HEK293 (cell line): ENCODE measurements around the gene TSHR.

Source experiments
- CTCF ChIA-PET: fragments of 350-600 bp; formaldehyde crosslinking; extraction: SDS; loops from one replicate; lab custom pipeline; 2021; ENCODE audit warnings: antibody characterized with exemption; lab: Yijun Ruan, JAX
- POLR2A ChIA-PET: fragments of 300-600 bp; formaldehyde crosslinking; extraction: SDS; loops from one replicate; lab custom pipeline; 2020; ENCODE audit warnings: antibody characterized with exemption, inconsistent platforms; lab: Yijun Ruan, JAX
- H3K27ac ChIP-seq: fragments of 200-500 bp; sonication (Bioruptor generic); 2 replicates; pipeline ENCODE4 v1.5.1; 2014; ENCODE audit warnings: low read depth, low read length, control low read depth, inconsistent platforms; ENCODE audit errors: extremely low read depth
- H3K36me3 ChIP-seq, 2 experiments: fragments of 200-500 bp in 1 of 2; sonication (Bioruptor generic) in 1 of 2; 1 replicate in 1 of 2; 2 replicates in 1 of 2; pipeline ENCODE4 v1.5.1; 2014 to 2017; ENCODE audit warnings: inconsistent platforms in 2 of 2, low read length in 2 of 2; ENCODE audit not compliant: control insufficient read depth in 2 of 2, insufficient read depth in 1 of 2
- H3K4me1 ChIP-seq: fragments of 200-500 bp; sonication (Bioruptor generic); 2 replicates; pipeline ENCODE4 v1.5.1; 2014; ENCODE audit warnings: mild to moderate bottlenecking, low read length, inconsistent platforms; ENCODE audit not compliant: control insufficient read depth, insufficient read depth
- H3K4me3 ChIP-seq: 2 replicates; pipeline ENCODE4 v1.5.1; 2011; ENCODE audit warnings: low read depth, mild to moderate bottlenecking, control low read depth, low read length, moderate library complexity
- H3K9me3 ChIP-seq: fragments of 200-500 bp; sonication (Bioruptor generic); 2 replicates; pipeline ENCODE4 v1.5.1; 2014; ENCODE audit warnings: low read depth, low read length, inconsistent platforms; ENCODE audit not compliant: control insufficient read depth, insufficient read depth
- RBAK ChIP-seq: fragments of 450-650 bp; formaldehyde crosslinking; IDR thresholded peaks from 2 replicates; pipeline ENCODE4 v1.5.1; 2016; ENCODE audit warnings: missing biosample characterization, missing genetic modification characterization
- SALL2 ChIP-seq: fragments of 450-650 bp; formaldehyde crosslinking; IDR thresholded peaks from 2 replicates; pipeline ENCODE4 v1.5.0; 2017; ENCODE audit warnings: missing biosample characterization, mild to moderate bottlenecking, missing genetic modification characterization, borderline replicate concordance
- SCRT1 ChIP-seq: fragments of 450-650 bp; formaldehyde crosslinking; IDR thresholded peaks from 2 replicates; pipeline ENCODE4 v1.5.1; 2016; ENCODE audit warnings: missing biosample characterization, missing genetic modification characterization, borderline replicate concordance
- SP7 ChIP-seq: fragments of 450-650 bp; formaldehyde crosslinking; IDR thresholded peaks from 2 replicates; pipeline ENCODE4 v1.5.1; 2016; ENCODE audit warnings: missing biosample characterization, missing genetic modification characterization
- ZNF16 ChIP-seq: fragments of 450-650 bp; formaldehyde crosslinking; IDR thresholded peaks from 2 replicates; pipeline ENCODE4 v1.5.1; 2016; ENCODE audit warnings: low read depth, missing biosample characterization, missing genetic modification characterization
- ZNF510 ChIP-seq: fragments of 450-650 bp; formaldehyde crosslinking; IDR thresholded peaks from 2 replicates; pipeline ENCODE4 v1.5.1; 2018; ENCODE audit warnings: mild to moderate bottlenecking, missing genetic modification characterization, missing biosample characterization; ENCODE audit not compliant: insufficient replicate concordance
- ZNF521 ChIP-seq: fragments of 450-650 bp; formaldehyde crosslinking; IDR thresholded peaks from 2 replicates; pipeline ENCODE4 v1.5.1; 2017; ENCODE audit warnings: missing biosample characterization, mild to moderate bottlenecking, missing genetic modification characterization
- ZNF530 ChIP-seq: fragments of 450-650 bp; formaldehyde crosslinking; IDR thresholded peaks from 2 replicates; pipeline ENCODE4 v1.5.1; 2016; ENCODE audit warnings: low read depth, missing biosample characterization, missing genetic modification characterization
- ZNF560 ChIP-seq: fragments of 450-650 bp; formaldehyde crosslinking; IDR thresholded peaks from 2 replicates; pipeline ENCODE4 v1.5.1; 2017; ENCODE audit warnings: missing biosample characterization, missing genetic modification characterization, borderline replicate concordance
- ZNF777 ChIP-seq: fragments of 450-650 bp; formaldehyde crosslinking; IDR thresholded peaks from 2 replicates; pipeline ENCODE4 v1.5.1; 2017; ENCODE audit warnings: missing biosample characterization, missing genetic modification characterization, borderline replicate concordance
- ZNF830 ChIP-seq: fragments of 450-650 bp; IDR thresholded peaks from 2 replicates; pipeline ENCODE4 v1.5.0; 2018; ENCODE audit warnings: missing biosample characterization, missing genetic modification characterization, low read depth, mild to moderate bottlenecking, moderate library complexity
- TF ChIP-seq, protein P1 (sequence below): fragments of 450-650 bp; formaldehyde crosslinking; IDR thresholded peaks from 2 replicates; pipeline ENCODE4 v1.5.1; 2016; ENCODE audit warnings: missing biosample characterization, missing genetic modification characterization, low read depth
- TF ChIP-seq, protein P2 (sequence below): fragments of 450-650 bp; formaldehyde crosslinking; IDR thresholded peaks from 2 replicates; pipeline ENCODE4 v1.5.1; 2017; ENCODE audit warnings: missing biosample characterization, missing genetic modification characterization
- TF ChIP-seq, protein P3 (sequence below): fragments of 450-650 bp; formaldehyde crosslinking; IDR thresholded peaks from 2 replicates; pipeline ENCODE4 v1.5.0; 2017; ENCODE audit warnings: missing biosample characterization, missing genetic modification characterization, borderline replicate concordance
- TF ChIP-seq, protein P4 (sequence below): fragments of 450-650 bp; formaldehyde crosslinking; IDR thresholded peaks from 2 replicates; pipeline ENCODE4 v1.5.1; 2016; ENCODE audit warnings: missing biosample characterization, missing genetic modification characterization
- TF ChIP-seq, protein P5 (sequence below): fragments of 450-650 bp; formaldehyde crosslinking; IDR thresholded peaks from 2 replicates; pipeline ENCODE4 v1.5.1; 2016; ENCODE audit warnings: missing biosample characterization, missing genetic modification characterization
- TF ChIP-seq, protein P6 (sequence below): fragments of 450-650 bp; formaldehyde crosslinking; IDR thresholded peaks from 2 replicates; pipeline ENCODE4 v1.5.1; 2016; ENCODE audit warnings: missing biosample characterization, missing genetic modification characterization, borderline replicate concordance

Gene TSHR

DNA sequence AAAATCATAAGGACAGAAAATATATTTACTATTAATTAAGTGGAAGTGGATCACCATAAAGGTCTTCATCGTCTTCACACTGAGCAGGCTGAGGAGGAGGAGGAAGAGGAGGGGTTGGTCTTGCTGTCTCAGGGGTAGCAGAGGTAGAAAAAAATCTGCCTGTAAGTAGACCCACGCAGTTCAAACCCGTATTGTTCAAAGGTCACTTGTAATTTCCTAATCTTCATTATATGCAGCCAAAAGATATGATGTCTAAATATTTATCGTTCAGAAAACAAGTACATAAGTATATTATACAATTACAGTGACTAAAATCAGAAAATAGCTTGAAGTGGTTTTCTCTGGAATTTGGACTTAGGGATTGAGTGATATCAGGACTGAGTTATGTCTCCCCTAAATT lies 193.2 kb downstream of the TSHR start (continued):
- TF ChIP-seq, protein P1, sequence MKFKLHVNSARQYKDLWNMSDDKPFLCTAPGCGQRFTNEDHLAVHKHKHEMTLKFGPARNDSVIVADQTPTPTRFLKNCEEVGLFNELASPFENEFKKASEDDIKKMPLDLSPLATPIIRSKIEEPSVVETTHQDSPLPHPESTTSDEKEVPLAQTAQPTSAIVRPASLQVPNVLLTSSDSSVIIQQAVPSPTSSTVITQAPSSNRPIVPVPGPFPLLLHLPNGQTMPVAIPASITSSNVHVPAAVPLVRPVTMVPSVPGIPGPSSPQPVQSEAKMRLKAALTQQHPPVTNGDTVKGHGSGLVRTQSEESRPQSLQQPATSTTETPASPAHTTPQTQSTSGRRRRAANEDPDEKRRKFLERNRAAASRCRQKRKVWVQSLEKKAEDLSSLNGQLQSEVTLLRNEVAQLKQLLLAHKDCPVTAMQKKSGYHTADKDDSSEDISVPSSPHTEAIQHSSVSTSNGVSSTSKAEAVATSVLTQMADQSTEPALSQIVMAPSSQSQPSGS: no peak
- no peak for TF ChIP-seq SCRT1 (tag by site-specific recombination)
- no peak for TF ChIP-seq SP7 (tag by site-specific recombination)
- TF ChIP-seq, protein P2, sequence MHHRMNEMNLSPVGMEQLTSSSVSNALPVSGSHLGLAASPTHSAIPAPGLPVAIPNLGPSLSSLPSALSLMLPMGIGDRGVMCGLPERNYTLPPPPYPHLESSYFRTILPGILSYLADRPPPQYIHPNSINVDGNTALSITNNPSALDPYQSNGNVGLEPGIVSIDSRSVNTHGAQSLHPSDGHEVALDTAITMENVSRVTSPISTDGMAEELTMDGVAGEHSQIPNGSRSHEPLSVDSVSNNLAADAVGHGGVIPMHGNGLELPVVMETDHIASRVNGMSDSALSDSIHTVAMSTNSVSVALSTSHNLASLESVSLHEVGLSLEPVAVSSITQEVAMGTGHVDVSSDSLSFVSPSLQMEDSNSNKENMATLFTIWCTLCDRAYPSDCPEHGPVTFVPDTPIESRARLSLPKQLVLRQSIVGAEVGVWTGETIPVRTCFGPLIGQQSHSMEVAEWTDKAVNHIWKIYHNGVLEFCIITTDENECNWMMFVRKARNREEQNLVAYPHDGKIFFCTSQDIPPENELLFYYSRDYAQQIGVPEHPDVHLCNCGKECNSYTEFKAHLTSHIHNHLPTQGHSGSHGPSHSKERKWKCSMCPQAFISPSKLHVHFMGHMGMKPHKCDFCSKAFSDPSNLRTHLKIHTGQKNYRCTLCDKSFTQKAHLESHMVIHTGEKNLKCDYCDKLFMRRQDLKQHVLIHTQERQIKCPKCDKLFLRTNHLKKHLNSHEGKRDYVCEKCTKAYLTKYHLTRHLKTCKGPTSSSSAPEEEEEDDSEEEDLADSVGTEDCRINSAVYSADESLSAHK (tag by site-specific recombination): no peak

DNA sequence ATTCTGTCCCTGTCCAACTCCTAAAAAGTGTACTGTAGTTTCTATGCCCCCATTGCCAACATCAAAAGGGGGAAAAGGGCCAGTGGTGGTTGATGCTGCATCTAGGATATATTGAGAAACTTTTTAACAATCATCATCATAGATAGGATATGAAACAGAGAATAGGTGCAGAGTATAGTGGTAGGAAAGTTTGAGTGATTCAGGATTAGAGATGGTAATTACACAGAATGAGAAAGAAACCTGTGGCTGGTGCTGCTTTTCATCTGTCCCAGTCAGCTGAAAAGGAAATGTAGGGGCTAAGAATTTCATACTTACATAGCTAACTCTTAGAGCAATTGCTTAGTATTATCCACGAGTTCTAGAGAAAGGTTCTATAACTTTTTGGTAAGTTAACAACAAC lies 197.8 kb downstream of the TSHR start:
- no peak for TF ChIP-seq SALL2 (tag by site-specific recombination)
- TF ChIP-seq, protein P3, sequence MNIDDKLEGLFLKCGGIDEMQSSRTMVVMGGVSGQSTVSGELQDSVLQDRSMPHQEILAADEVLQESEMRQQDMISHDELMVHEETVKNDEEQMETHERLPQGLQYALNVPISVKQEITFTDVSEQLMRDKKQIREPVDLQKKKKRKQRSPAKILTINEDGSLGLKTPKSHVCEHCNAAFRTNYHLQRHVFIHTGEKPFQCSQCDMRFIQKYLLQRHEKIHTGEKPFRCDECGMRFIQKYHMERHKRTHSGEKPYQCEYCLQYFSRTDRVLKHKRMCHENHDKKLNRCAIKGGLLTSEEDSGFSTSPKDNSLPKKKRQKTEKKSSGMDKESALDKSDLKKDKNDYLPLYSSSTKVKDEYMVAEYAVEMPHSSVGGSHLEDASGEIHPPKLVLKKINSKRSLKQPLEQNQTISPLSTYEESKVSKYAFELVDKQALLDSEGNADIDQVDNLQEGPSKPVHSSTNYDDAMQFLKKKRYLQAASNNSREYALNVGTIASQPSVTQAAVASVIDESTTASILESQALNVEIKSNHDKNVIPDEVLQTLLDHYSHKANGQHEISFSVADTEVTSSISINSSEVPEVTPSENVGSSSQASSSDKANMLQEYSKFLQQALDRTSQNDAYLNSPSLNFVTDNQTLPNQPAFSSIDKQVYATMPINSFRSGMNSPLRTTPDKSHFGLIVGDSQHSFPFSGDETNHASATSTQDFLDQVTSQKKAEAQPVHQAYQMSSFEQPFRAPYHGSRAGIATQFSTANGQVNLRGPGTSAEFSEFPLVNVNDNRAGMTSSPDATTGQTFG (tag by site-specific recombination): no peak
- TF ChIP-seq ZNF16: no peak
- no peak for TF ChIP-seq ZNF777
- no peak for TF ChIP-seq ZNF510 (tag by site-specific recombination)
- TF ChIP-seq RBAK (tag by site-specific recombination): no peak
- TF ChIP-seq, protein P4, sequence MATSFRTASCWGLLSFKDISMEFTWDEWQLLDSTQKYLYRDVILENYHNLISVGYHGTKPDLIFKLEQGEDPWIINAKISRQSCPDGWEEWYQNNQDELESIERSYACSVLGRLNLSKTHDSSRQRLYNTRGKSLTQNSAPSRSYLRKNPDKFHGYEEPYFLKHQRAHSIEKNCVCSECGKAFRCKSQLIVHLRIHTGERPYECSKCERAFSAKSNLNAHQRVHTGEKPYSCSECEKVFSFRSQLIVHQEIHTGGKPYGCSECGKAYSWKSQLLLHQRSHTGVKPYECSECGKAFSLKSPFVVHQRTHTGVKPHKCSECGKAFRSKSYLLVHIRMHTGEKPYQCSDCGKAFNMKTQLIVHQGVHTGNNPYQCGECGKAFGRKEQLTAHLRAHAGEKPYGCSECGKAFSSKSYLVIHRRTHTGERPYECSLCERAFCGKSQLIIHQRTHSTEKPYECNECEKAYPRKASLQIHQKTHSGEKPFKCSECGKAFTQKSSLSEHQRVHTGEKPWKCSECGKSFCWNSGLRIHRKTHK (tag by site-specific recombination): no peak
- no peak for TF ChIP-seq ZNF560
- no peak for TF ChIP-seq ZNF530 (tag by site-specific recombination)
- H3K36me3 ChIP-seq: no peaks in the 10 kb centered on the region
- no peaks in the 10 kb centered on the region for H3K4me1 ChIP-seq
- H3K9me3 ChIP-seq: no peaks in the 10 kb centered on the region
- no peak overlapping the region for H3K27ac ChIP-seq
- CTCF ChIA-PET: interaction anchor here (0.6 kb wide), 1 partner anchor 27 kb away, joined by 3 read pairs; no protein-coding TSS in a partner anchor
- no peak overlapping the region for H3K4me3 ChIP-seq
- POLR2A ChIA-PET: no interaction called here

DNA sequence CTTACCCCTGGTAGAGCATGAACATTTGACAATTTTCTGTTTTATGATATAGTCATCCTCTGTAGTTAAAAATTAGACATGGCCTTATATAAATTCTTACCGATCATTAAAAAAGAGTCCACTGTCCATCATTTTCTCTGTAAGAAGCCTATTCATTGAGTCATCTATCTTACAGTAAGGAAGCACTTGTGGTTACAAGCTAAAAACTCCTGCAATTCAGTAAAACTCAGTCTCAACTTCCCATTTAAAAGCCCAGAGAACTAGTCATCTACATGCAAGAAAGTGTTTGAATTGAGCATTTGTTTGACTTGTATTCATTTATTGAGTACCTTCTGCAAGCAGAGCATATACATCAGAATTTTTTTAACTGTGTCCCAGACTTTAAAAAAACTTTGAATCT lies 202.0 kb downstream of the TSHR start:
- H3K36me3 ChIP-seq: no peaks in the 10 kb centered on the region
- H3K27ac ChIP-seq: no peak overlapping the region
- CTCF ChIA-PET: interaction anchor here (1.0 to 1.6 kb wide), 4 partner anchors 13 to 307 kb away, joined by 3 to 6 read pairs (median 4); no protein-coding TSS in a partner anchor
- POLR2A ChIA-PET: no interaction called here
- H3K4me3 ChIP-seq: no peak overlapping the region
- H3K4me1 ChIP-seq: no peaks in the 10 kb centered on the region
- H3K9me3 ChIP-seq: no peaks in the 10 kb centered on the region
- TF ChIP-seq ZNF830: no peak
- TF ChIP-seq ZNF521 (tag by site-specific recombination): no peak
- TF ChIP-seq, protein P5, sequence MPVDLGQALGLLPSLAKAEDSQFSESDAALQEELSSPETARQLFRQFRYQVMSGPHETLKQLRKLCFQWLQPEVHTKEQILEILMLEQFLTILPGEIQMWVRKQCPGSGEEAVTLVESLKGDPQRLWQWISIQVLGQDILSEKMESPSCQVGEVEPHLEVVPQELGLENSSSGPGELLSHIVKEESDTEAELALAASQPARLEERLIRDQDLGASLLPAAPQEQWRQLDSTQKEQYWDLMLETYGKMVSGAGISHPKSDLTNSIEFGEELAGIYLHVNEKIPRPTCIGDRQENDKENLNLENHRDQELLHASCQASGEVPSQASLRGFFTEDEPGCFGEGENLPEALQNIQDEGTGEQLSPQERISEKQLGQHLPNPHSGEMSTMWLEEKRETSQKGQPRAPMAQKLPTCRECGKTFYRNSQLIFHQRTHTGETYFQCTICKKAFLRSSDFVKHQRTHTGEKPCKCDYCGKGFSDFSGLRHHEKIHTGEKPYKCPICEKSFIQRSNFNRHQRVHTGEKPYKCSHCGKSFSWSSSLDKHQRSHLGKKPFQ: no peak
- TF ChIP-seq, protein P6, sequence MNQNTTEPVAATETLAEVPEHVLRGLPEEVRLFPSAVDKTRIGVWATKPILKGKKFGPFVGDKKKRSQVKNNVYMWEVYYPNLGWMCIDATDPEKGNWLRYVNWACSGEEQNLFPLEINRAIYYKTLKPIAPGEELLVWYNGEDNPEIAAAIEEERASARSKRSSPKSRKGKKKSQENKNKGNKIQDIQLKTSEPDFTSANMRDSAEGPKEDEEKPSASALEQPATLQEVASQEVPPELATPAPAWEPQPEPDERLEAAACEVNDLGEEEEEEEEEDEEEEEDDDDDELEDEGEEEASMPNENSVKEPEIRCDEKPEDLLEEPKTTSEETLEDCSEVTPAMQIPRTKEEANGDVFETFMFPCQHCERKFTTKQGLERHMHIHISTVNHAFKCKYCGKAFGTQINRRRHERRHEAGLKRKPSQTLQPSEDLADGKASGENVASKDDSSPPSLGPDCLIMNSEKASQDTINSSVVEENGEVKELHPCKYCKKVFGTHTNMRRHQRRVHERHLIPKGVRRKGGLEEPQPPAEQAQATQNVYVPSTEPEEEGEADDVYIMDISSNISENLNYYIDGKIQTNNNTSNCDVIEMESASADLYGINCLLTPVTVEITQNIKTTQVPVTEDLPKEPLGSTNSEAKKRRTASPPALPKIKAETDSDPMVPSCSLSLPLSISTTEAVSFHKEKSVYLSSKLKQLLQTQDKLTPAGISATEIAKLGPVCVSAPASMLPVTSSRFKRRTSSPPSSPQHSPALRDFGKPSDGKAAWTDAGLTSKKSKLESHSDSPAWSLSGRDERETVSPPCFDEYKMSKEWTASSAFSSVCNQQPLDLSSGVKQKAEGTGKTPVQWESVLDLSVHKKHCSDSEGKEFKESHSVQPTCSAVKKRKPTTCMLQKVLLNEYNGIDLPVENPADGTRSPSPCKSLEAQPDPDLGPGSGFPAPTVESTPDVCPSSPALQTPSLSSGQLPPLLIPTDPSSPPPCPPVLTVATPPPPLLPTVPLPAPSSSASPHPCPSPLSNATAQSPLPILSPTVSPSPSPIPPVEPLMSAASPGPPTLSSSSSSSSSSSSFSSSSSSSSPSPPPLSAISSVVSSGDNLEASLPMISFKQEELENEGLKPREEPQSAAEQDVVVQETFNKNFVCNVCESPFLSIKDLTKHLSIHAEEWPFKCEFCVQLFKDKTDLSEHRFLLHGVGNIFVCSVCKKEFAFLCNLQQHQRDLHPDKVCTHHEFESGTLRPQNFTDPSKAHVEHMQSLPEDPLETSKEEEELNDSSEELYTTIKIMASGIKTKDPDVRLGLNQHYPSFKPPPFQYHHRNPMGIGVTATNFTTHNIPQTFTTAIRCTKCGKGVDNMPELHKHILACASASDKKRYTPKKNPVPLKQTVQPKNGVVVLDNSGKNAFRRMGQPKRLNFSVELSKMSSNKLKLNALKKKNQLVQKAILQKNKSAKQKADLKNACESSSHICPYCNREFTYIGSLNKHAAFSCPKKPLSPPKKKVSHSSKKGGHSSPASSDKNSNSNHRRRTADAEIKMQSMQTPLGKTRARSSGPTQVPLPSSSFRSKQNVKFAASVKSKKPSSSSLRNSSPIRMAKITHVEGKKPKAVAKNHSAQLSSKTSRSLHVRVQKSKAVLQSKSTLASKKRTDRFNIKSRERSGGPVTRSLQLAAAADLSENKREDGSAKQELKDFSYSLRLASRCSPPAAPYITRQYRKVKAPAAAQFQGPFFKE: no peak
